ENCODE results near the gene PPFIA2.

The PPFIA2 gene

GRCh38 chr12:81417056-81417455 lies 342.1 kb downstream of the PPFIA2 start:
- no peak for DNase-seq

- no peak for DNase-seq
Measured at GRCh38 chr12:81416571-81416970, 342.6 kb downstream of the PPFIA2 start.

- no peak for DNase-seq
Measured at GRCh38 chr12:81414441-81414840, 344.7 kb downstream of the PPFIA2 start.

GRCh38 chr12:81412940-81413339 lies 346.2 kb downstream of the PPFIA2 start:
- no peak for DNase-seq

GRCh38 chr12:81403348-81403747 lies 355.8 kb downstream of the PPFIA2 start:
- DNase-seq, result no peak

- DNase-seq, result no peak
Measured at GRCh38 chr12:81401241-81401640, 357.9 kb downstream of the PPFIA2 start.

- no peak for DNase-seq
Measured at GRCh38 chr12:81400024-81400423, 359.1 kb downstream of the PPFIA2 start.

- DNase-seq, result no peak
Measured at GRCh38 chr12:81395431-81395830, 363.7 kb downstream of the PPFIA2 start.

GRCh38 chr12:81389550-81390099 lies 369.5 kb downstream of the PPFIA2 start:
- DNase-seq, result no peak

- no peak for DNase-seq
Measured at GRCh38 chr12:81386101-81386500, 373.0 kb downstream of the PPFIA2 start.

- peak; percentile 83 for DNase-seq
Measured at GRCh38 chr12:81381951-81382350, 377.2 kb downstream of the PPFIA2 start.

GRCh38 chr12:81378601-81379285 lies 380.4 kb downstream of the PPFIA2 start:
- DNase-seq, result no peak

- DNase-seq, result no peak
Measured at GRCh38 chr12:81377771-81378170, 381.4 kb downstream of the PPFIA2 start.

GRCh38 chr12:81375969-81376368 lies 383.2 kb downstream of the PPFIA2 start:
- DNase-seq, result no peak

GRCh38 chr12:81370456-81370855 lies 388.7 kb downstream of the PPFIA2 start:
- no peak for DNase-seq

- no peak for DNase-seq
Measured at GRCh38 chr12:81369175-81369574, 390.0 kb downstream of the PPFIA2 start.

- DNase-seq, result no peak
Measured at GRCh38 chr12:81365284-81365683, 393.9 kb downstream of the PPFIA2 start.

- DNase-seq, result no peak
Measured at GRCh38 chr12:81360916-81361315, 398.2 kb downstream of the PPFIA2 start.

- no peak for DNase-seq
Measured at GRCh38 chr12:81359736-81360135, 399.4 kb downstream of the PPFIA2 start.

- no peak for DNase-seq
Measured at GRCh38 chr12:81354327-81354932, 404.7 kb downstream of the PPFIA2 start.

GRCh38 chr12:81350309-81350708 lies 408.8 kb downstream of the PPFIA2 start:
- no peak for DNase-seq

GRCh38 chr12:81347404-81347803 lies 411.7 kb downstream of the PPFIA2 start:
- DNase-seq, result no peak

- DNase-seq, result no peak
Measured at GRCh38 chr12:81340910-81341309, 418.2 kb downstream of the PPFIA2 start.

GRCh38 chr12:81339071-81339470 lies 420.1 kb downstream of the PPFIA2 start:
- DNase-seq, result no peak

- DNase-seq, result no peak
Measured at GRCh38 chr12:81337886-81338285, 421.3 kb downstream of the PPFIA2 start.
